ENCODE measurements around the gene CD14. TPM values are rescaled to one million over a fixed set of nuclear protein-coding genes. Genes with fewer than 3 reads are reported as not detected.
"Not testable (repeated sequence)": the region's sequence is repeated elsewhere in the genome, so short reads cannot be mapped to it uniquely, and the experiment has no call there.

Gene CD14
- total RNA-seq, 6 experiments from 2014 or later: 174 to 513 (median 244) TPM

DNA sequence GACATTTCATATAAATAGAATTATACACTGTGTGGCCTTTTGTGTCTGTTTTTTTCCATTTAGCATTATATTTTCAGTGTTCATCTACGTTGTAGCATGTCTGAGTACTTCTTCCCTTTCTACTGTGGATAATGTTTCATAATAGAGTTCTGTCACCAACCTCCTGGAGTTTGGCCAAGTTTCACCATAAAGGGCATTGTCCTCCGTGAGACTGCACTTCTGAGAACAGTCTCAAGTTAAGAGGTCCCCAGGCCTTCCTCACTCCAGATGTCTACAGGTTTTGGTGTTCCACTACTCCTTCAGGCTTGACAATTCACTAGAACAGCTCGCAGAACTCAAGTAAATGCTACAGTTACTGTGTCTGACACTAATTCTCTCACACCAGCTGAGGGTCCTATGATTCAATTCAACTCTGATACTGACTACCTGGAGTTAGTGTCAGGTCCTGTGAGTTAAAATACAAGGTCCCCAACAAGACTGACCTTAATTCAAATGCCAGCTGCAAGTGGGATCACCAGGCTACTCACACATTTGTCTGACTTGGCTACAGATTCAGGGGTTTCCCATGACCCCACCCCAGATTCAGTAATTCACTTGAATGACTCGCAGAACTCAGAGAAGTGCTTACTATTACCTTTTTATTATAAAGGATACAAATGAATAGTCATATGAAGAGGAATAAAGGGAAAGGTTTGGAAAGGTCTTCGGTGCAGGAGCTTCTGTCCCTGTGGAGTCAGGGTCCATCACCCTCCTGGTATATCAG is 37.3 kb downstream of the CD14 start:
- Histone ChIP-seq H3K4me3 (peak overlapping the region in 2 of 3 donors; percentile 1 to 4), H3K4me1 (peaks cover 0 to 35% (median 9%) of the 10 kb centered on the region in 4 donors), H3K27me3 (no peaks in the 10 kb centered on the region), H3K36me3 (no peaks in the 10 kb centered on the region), H3K27ac (peak overlapping the region; percentile 81 to 98 (median 97)), H3K9me3 (no peaks in the 10 kb centered on the region)
- WGBS (ENCODE audit: insufficient coverage, low coverage, low lambda C conversion rate, missing lambda C conversion rate): 24% methylated on average over 4 of the region's 5 CpGs
- peak; percentile 23 for TF ChIP-seq POLR2A (IDR thresholded peaks at IDR 0.05)
- no peak for TF ChIP-seq CTCF (IDR thresholded peaks at IDR 0.05)
- ATAC-seq (peak; percentile 69 to 71 (median 70)), DNase-seq (peak in 1 of 3 donors; percentile 81)
- intact Hi-C loops (cut with DNase I): no loop called here

DNA sequence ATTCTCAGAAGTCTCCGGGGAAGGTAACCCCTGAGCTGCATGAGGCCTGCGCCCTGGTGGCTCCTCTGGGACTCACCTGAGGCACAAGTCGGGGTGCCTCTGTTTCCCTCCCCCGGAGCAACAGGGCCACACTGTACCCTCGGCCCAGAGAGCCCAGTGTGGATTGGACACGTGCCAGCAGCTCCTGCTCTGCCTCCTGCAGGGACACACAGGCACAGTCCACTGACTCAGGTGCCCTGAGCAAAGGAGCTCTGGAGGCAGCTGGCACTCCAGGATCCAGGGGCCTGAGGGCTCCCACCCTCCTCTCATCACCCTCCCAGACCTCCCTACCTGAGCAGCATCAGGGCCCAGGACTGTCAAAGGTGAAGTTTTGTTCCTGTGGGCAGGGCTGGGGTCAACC is 38.8 kb downstream of the CD14 start:
- H3K4me1 ChIP-seq: peaks cover 0 to 35% (median 9%) of the 10 kb centered on the region in 4 donors
- intact Hi-C loops (cut with DNase I): no loop called here
- 40% methylated on average over 2 of the region's 6 CpGs for WGBS (ENCODE audit: insufficient coverage, low coverage, low lambda C conversion rate, missing lambda C conversion rate)
- ATAC-seq (no peak), DNase-seq (peak in 1 of 3 donors; percentile 59)
- no peaks in the 10 kb centered on the region for H3K9me3 ChIP-seq
- H3K27me3 ChIP-seq: no peaks in the 10 kb centered on the region
- TF ChIP-seq CTCF (IDR thresholded peaks at IDR 0.05): no peak
- no peak for TF ChIP-seq POLR2A (IDR thresholded peaks at IDR 0.05)
- no peak overlapping the region for H3K4me3 ChIP-seq
- no peak overlapping the region for H3K27ac ChIP-seq
- H3K36me3 ChIP-seq: no peaks in the 10 kb centered on the region

DNA sequence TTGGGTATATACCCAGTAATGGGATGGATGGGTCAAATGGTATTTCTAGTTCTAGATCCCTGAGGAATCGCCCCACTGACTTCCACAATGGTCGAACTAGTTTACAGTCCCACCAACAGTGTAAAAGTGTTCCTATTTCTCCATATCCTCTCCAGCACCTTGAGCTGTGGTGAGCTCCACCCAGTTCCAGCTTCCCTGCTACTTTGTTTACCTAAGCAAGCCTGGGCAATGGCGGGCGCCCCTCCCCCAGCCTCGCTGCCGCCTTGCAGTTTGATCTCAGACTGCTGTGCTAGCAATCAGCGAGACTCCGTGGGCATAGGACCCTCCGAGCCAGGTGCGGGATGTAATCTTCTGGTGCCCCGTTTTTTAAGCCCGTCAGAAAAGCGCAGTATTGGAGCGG is 39.9 kb downstream of the CD14 start:
- intact Hi-C loops (cut with DNase I); ATAC-seq: not testable (repeated sequence)

GRCh38 chr5:140591747-140592372 is 41.1 kb downstream of the CD14 start:
- H3K4me1 ChIP-seq: peaks cover 0 to 21% (median 9%) of the 10 kb centered on the region in 4 donors
- DNase-seq (peak in 1 of 3 donors; percentile 41), ATAC-seq (no peak)
- no peak overlapping the region for H3K4me3 ChIP-seq
- no peaks in the 10 kb centered on the region for H3K9me3 ChIP-seq
- 43% methylated on average over 2 of the region's 5 CpGs for WGBS (ENCODE audit: insufficient coverage, low coverage, low lambda C conversion rate, missing lambda C conversion rate)
- no peak overlapping the region for H3K27ac ChIP-seq
- no peak for TF ChIP-seq POLR2A (IDR thresholded peaks at IDR 0.05)
- intact Hi-C loops (cut with DNase I): no loop called here
- no peaks in the 10 kb centered on the region for H3K36me3 ChIP-seq
- H3K27me3 ChIP-seq: no peaks in the 10 kb centered on the region

More for the DNA sequence above, 39.9 kb downstream of the CD14 start:
- H3K27me3 ChIP-seq, DNase-seq, H3K4me3 ChIP-seq, H3K27ac ChIP-seq, H3K9me3 ChIP-seq, H3K36me3 ChIP-seq: not testable (repeated sequence)
- WGBS (ENCODE audit: insufficient coverage, low coverage, low lambda C conversion rate, missing lambda C conversion rate): 60% methylated on average over 2 of the region's 14 CpGs
- peaks cover 0 to 31% (median 9%) of the 10 kb centered on the region in 4 donors for H3K4me1 ChIP-seq

DNA sequence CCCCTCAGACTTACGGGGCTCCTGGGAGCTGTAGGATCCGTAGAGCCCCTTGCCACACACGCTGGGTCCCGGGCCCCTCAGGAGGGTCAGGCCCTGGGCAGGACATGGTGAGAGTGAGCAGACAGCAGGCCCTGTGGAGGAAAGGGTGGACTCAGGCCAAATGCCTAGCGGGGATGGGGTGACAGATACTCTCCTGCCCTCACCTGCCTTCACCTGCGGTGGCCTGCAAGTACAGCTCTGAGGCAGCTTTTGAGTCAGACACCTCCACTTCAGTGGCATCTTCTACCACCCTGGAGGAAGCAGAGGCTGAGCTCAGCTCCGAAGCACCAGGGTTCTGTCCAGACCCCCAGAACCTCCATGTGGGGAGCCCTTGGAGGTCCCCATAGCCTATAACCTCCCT is 42.1 kb downstream of the CD14 start:
- peaks cover 0 to 13% (median 7%) of the 10 kb centered on the region in 4 donors for H3K4me1 ChIP-seq
- no peaks in the 10 kb centered on the region for H3K36me3 ChIP-seq
- H3K9me3 ChIP-seq: no peaks in the 10 kb centered on the region
- H3K27me3 ChIP-seq: no peaks in the 10 kb centered on the region
- WGBS (ENCODE audit: insufficient coverage, low coverage, low lambda C conversion rate, missing lambda C conversion rate): no CpG with 5 or more reads among the region's 7 CpGs
- no peak for ATAC-seq
- no peak overlapping the region for H3K4me3 ChIP-seq
- H3K27ac ChIP-seq: no peak overlapping the region
- intact Hi-C loops (cut with DNase I): no loop called here
- TF ChIP-seq POLR2A (IDR thresholded peaks at IDR 0.05): no peak
- no peak for TF ChIP-seq CTCF (IDR thresholded peaks at IDR 0.05)
- peak in 1 of 3 donors; percentile 43 for DNase-seq

All from right lobe of liver (tissue), 6 donors.